Activated CD8-positive, alpha-beta T cell treated with anti-CD3 and anti-CD28 coated beads for 36 hours (primary cell): Measurements from ENCODE around the gene PNPT1. TPM values are rescaled to one million over a fixed set of nuclear protein-coding genes. Genes with fewer than 3 reads are reported as not detected.

ENCODE experiments used
- ATAC-seq: fragments of 200-7000 bp; cut with Tn5 transposase; one replicate; pipeline ENCODE4 v1.10.0; 2021; ENCODE audit warnings: mild to moderate bottlenecking, moderate library complexity
- CTCF ChIA-PET: fragments of 350-600 bp; sonication (Branson Sonifier 250); formaldehyde crosslinking; loops from one replicate; lab custom pipeline; 2021; ENCODE audit warnings: antibody characterized with exemption; lab: Charles Lee
- POLR2A ChIA-PET: fragments of 350-600 bp; sonication (Branson Sonifier 250); formaldehyde crosslinking; loops from one replicate; lab custom pipeline; 2021; ENCODE audit warnings: antibody characterized with exemption; lab: Charles Lee
- DNase-seq: peaks from one replicate; pipeline ENCODE4 v3.0.0-alpha.2; 2020
- H3K27ac Mint-ChIP-seq: one replicate; pipeline ENCODE4 v1.8.0; 2021; ENCODE audit warnings: mild to moderate bottlenecking, mixed read lengths
- H3K27me3 Mint-ChIP-seq: one replicate; pipeline ENCODE4 v1.8.0; 2021; ENCODE audit warnings: mixed read lengths
- H3K36me3 Mint-ChIP-seq: one replicate; pipeline ENCODE4 v1.8.0; 2021; ENCODE audit warnings: low read depth, mixed read lengths
- H3K4me1 Mint-ChIP-seq: one replicate; pipeline ENCODE4 v1.8.0; 2021; ENCODE audit warnings: low read depth, mixed read lengths
- H3K4me3 Mint-ChIP-seq: one replicate; pipeline ENCODE4 v1.8.0; 2021; ENCODE audit warnings: mild to moderate bottlenecking, moderate library complexity, mixed read lengths
- H3K9me3 Mint-ChIP-seq: one replicate; pipeline ENCODE4 v1.8.0; 2021; ENCODE audit warnings: mixed read lengths
- intact Hi-C: fragments of 100-400 bp; cut with micrococcal nuclease; formaldehyde crosslinking; loops from one replicate; pipeline ENCODE4 v1.10.0; 2022
- total RNA-seq, 2 experiments: library from RNA; stranded (reverse); gene quantifications; one replicate each; pipeline ENCODE4 v1.2.3, GENCODE V29; 2021
- TF ChIP-seq, protein P1 (sequence below): fragments of 200-600 bp; IDR thresholded peaks from one replicate; pipeline ENCODE4 v1.8.0; 2022; ENCODE audit warnings: antibody characterized with exemption, mild to moderate bottlenecking

PNPT1 gene
- total RNA-seq, 2 experiments from 2014 or later: 49.5 to 50.0 TPM

DNA sequence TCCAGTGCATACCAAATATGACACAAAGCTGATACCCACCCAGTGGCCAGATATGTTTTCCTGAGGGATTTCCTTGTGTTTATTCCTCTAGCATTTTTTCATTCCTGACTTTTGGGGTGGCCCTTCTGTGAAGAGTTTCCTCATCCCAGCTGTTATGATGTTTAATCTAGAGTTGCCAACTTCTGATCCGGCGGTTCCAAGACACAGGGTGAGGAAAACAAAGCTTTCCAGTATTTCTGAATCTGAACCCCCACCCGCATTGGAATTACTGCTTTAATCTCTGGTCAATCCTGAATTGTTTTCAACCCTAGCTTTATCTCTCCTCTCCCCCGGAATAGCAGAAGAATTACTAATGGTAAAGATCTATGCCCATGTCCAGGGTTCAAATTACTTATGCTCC lies 39.2 kb upstream of the PNPT1 start:
- no peaks in the 10 kb centered on the region for H3K4me1 Mint-ChIP-seq
- no peak overlapping the region for H3K27ac Mint-ChIP-seq
- intact Hi-C loops: no loop called here
- no peaks in the 10 kb centered on the region for H3K36me3 Mint-ChIP-seq
- TF ChIP-seq, protein P1, sequence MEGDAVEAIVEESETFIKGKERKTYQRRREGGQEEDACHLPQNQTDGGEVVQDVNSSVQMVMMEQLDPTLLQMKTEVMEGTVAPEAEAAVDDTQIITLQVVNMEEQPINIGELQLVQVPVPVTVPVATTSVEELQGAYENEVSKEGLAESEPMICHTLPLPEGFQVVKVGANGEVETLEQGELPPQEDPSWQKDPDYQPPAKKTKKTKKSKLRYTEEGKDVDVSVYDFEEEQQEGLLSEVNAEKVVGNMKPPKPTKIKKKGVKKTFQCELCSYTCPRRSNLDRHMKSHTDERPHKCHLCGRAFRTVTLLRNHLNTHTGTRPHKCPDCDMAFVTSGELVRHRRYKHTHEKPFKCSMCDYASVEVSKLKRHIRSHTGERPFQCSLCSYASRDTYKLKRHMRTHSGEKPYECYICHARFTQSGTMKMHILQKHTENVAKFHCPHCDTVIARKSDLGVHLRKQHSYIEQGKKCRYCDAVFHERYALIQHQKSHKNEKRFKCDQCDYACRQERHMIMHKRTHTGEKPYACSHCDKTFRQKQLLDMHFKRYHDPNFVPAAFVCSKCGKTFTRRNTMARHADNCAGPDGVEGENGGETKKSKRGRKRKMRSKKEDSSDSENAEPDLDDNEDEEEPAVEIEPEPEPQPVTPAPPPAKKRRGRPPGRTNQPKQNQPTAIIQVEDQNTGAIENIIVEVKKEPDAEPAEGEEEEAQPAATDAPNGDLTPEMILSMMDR: no peak
- H3K9me3 Mint-ChIP-seq: no peaks in the 10 kb centered on the region
- POLR2A ChIA-PET: interaction anchor here (1.3 kb wide), 1 partner anchor 12 kb away, joined by 4 read pairs; no protein-coding TSS in a partner anchor
- CTCF ChIA-PET: interaction anchor here (1.4 to 3.8 kb wide), 3 partner anchors 8 to 15 kb away, joined by 3 to 17 read pairs (median 3); no protein-coding TSS in a partner anchor
- DNase-seq (no peak), ATAC-seq (no peak)
- H3K4me3 Mint-ChIP-seq: no peak overlapping the region
- no peaks in the 10 kb centered on the region for H3K27me3 Mint-ChIP-seq

DNA sequence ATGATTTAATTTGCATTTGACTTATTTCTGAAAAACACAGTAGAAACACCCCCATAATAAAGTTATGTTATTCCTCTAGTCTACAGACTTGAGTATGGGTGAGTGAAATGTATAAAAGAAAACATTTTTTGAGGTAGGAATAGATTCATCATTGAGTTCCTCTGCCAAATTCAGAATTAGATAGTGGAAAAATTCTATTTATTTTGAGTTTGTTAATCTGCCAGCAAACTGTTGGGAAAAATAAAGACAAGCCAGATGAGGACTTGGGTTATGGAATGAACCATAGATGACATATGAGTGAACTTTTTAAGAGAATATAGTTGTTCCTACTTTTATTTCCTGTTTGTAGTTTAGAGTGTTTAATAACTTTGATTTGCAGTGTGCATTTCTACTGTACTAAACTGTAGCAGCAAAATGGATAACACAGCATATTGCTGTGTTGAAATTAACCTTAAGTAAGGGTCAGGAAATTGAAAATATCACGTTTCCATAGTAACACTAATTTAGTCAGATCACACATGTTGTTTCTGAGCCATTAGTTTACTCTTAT lies 35.6 kb upstream of the PNPT1 start:
- Mint-ChIP-seq H3K9me3 (no peaks in the 10 kb centered on the region), H3K4me3 (no peak overlapping the region), H3K4me1 (no peaks in the 10 kb centered on the region), H3K27ac (no peak overlapping the region), H3K36me3 (no peaks in the 10 kb centered on the region), H3K27me3 (peaks cover 2% of the 10 kb centered on the region)
- POLR2A ChIA-PET: no interaction called here
- DNase-seq (no peak), ATAC-seq (no peak)
- TF ChIP-seq, protein P1: no peak
- intact Hi-C loops: no loop called here
- CTCF ChIA-PET: interaction anchor here (1.1 kb wide), 1 partner anchor 11 kb away, joined by 4 read pairs; no protein-coding TSS in a partner anchor

DNA sequence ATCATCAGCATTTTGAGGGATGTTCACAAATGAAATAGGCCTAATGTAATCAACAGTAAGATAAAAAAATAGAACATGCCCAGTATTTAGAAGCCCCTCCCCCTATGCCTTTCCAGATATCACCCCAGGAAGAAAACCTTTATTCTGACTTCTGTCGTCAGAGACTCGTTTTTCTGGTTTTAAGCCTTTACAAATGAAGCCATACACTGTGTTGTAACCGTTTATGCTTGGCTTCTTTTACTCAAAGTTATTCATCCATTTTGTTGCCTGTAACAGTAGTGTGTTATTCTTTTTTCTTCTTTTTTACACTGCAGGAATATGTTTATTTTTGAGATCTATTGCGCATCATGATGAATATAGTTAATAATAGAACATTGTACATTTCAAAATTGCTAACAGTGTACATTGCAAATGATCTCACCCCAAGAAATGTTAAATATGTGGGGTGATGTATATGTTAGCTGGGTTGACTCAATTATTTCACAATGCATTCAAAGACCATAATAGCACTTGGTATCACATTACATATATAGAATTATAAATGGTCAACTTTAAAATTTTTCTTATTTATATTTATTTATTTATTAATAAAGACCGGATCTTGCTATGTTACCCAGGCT lies 28.1 kb upstream of the PNPT1 start:
- H3K27ac Mint-ChIP-seq: no peak overlapping the region
- ATAC-seq (no peak), DNase-seq (no peak)
- intact Hi-C loops: no loop called here
- TF ChIP-seq, protein P1: no peak
- peaks cover 2% of the 10 kb centered on the region for H3K27me3 Mint-ChIP-seq
- H3K36me3 Mint-ChIP-seq: no peaks in the 10 kb centered on the region
- ChIA-PET POLR2A (no interaction called here), CTCF (no interaction called here)
- no peaks in the 10 kb centered on the region for H3K9me3 Mint-ChIP-seq
- H3K4me3 Mint-ChIP-seq: no peak overlapping the region
- H3K4me1 Mint-ChIP-seq: no peaks in the 10 kb centered on the region

DNA sequence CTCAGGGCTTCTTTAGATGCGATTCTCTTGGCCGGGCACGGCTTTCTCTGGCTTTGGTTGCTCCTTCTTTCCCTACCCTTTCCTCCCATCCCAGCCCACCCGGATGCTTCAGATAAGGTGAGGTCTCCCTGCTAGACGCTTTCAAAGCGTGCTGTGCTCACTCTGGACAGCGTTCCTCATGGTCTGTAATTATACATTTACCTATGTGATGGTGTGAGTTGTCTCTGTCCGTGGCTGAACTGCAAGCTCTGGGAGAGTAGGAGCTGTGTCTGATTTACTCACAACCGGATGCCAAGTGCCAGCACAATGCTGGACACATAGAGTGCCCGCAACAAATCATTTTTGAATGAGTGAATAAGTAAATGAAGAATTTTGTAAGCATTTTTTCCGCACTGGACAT lies 26.8 kb upstream of the PNPT1 start:
- no peaks in the 10 kb centered on the region for H3K9me3 Mint-ChIP-seq
- no peak for DNase-seq

More for the DNA sequence above, 26.8 kb upstream of the PNPT1 start:
- Mint-ChIP-seq H3K36me3 (no peaks in the 10 kb centered on the region), H3K27me3 (peaks cover 5% of the 10 kb centered on the region), H3K27ac (no peak overlapping the region), H3K4me1 (no peaks in the 10 kb centered on the region), H3K4me3 (no peak overlapping the region)
- intact Hi-C loops: no loop called here
- ATAC-seq: no peak
- ChIA-PET CTCF (interaction anchor here (1.4 kb wide), 1 partner anchor 19 kb away, joined by 3 read pairs; no protein-coding TSS in a partner anchor), POLR2A (no interaction called here)
- TF ChIP-seq, protein P1: no peak
